HCT116 (cell line): Measurements from ENCODE around the gene EIPR1. TPM values are rescaled to one million over a fixed set of nuclear protein-coding genes. Genes with fewer than 3 reads are reported as not detected.

Source experiments
- ATAC-seq: fragments of 200-7000 bp; cut with Tn5 transposase; 2 replicates; pipeline ENCODE4 v1.9.1; 2020; ENCODE audit warnings: mild to moderate bottlenecking, moderate library complexity
- BruUV-seq: library from RNA; stranded (reverse); fragments of 400-500 nt; replicated peaks from 2 replicates; lab custom pipeline; 2021; lab: Mats Ljungman, UMichigan
- CTCF ChIA-PET: fragments of 300-600 bp; sonication (Branson Sonifier 250); formaldehyde crosslinking; loops from one replicate; lab custom pipeline; 2021; ENCODE audit warnings: antibody characterized with exemption; lab: Charles Lee
- POLR2A ChIA-PET: fragments of 300-600, 350-600 bp; sonication (Branson Sonifier 250); formaldehyde crosslinking; loops from one replicate; lab custom pipeline; 2021; ENCODE audit warnings: antibody characterized with exemption; lab: Charles Lee
- RAD21 ChIA-PET, 2 experiments: fragments of 300-600 bp; sonication (Branson Sonifier 250); formaldehyde crosslinking; loops; one replicate each; lab custom pipeline; 2023; ENCODE audit warnings: low total read pairs in 2 of 2; ENCODE audit not compliant: uncharacterized antibody in 2 of 2, unreplicated experiment in 2 of 2, low non-redundant PET in 1 of 2; lab: Charles Lee
- DNase-seq: peaks from one replicate; pipeline ENCODE4 v3.0.0-alpha.2; 2010; ENCODE audit warnings: low read depth, low spot score
- H2AFZ ChIP-seq: fragments of 200-600 bp; shearing (Covaris generic), sonication (generic); 2 replicates; pipeline ENCODE4 v1.6.1; 2017; ENCODE audit warnings: low read depth, mixed run types, mixed read lengths, antibody characterized with exemption, low read length; ENCODE audit not compliant: poor library complexity, severe bottlenecking
- H3K27ac ChIP-seq: 2 replicates; pipeline ENCODE4 v1.5.1; 2012; ENCODE audit warnings: low read depth, low read length
- H3K27me3 ChIP-seq: fragments of 200-600 bp; sonication (generic); 2 replicates; pipeline ENCODE4 v1.6.1; 2016; ENCODE audit warnings: mixed run types, low read length, mixed read lengths; ENCODE audit not compliant: insufficient read depth
- H3K36me3 ChIP-seq, 2 experiments: fragments of 200-500 bp in 1 of 2; fragments of 200-600 bp in 1 of 2; sonication (Bioruptor generic) in 1 of 2; sonication (generic) in 1 of 2; 2 replicates each; pipeline versions ENCODE4 v1.5.1 to v1.6.1; 2014 to 2016; ENCODE audit warnings: low read length in 2 of 2, inconsistent platforms in 1 of 2, mixed read lengths in 1 of 2, mixed run types in 1 of 2; ENCODE audit not compliant: insufficient read depth in 2 of 2, control insufficient read depth in 1 of 2
- H3K4me1 ChIP-seq, 2 experiments: fragments of 200-600 bp in 1 of 2; sonication (generic) in 1 of 2; 2 replicates each; pipeline versions ENCODE4 v1.5.1 to v1.6.1; 2012 to 2017; ENCODE audit warnings: low read length in 2 of 2, inconsistent platforms in 1 of 2, mild to moderate bottlenecking in 1 of 2, mixed read lengths in 1 of 2, mixed run types in 1 of 2, moderate library complexity in 1 of 2; ENCODE audit not compliant: insufficient read depth in 2 of 2, control insufficient read depth in 1 of 2
- H3K4me2 ChIP-seq: fragments of 200-600 bp; sonication (generic); 2 replicates; pipeline ENCODE4 v1.6.1; 2017; ENCODE audit warnings: mixed run types, low read length, mixed read lengths
- H3K4me3 ChIP-seq, 2 experiments: fragments of 200-600 bp in 1 of 2; sonication (generic) in 1 of 2; replicated peaks in 1 of 2; 2 replicates each; pipeline ENCODE4 v1.5.1; 2011 to 2016; ENCODE audit warnings: low read length in 2 of 2, control low read depth in 1 of 2, low read depth in 1 of 2, mild to moderate bottlenecking in 1 of 2, mixed read lengths in 1 of 2, mixed run types in 1 of 2
- H3K79me2 ChIP-seq: fragments of 200-600 bp; sonication (generic); 2 replicates; pipeline ENCODE4 v1.6.1; 2017; ENCODE audit warnings: mild to moderate bottlenecking, mixed run types, low read length, moderate library complexity, mixed read lengths; ENCODE audit not compliant: insufficient read depth
- H3K9ac ChIP-seq: fragments of 200-600 bp; sonication (generic); 2 replicates; pipeline ENCODE4 v1.6.1; 2016; ENCODE audit warnings: low read length, mixed read lengths
- H3K9me2 ChIP-seq: fragments of 200-600 bp; sonication (generic), shearing (Covaris generic); 2 replicates; pipeline ENCODE4 v1.6.1; 2017; ENCODE audit warnings: mixed run types, mild to moderate bottlenecking, moderate library complexity; ENCODE audit not compliant: insufficient read depth
- H3K9me3 ChIP-seq, 2 experiments: fragments of 200-500 bp in 1 of 2; fragments of 200-600 bp in 1 of 2; sonication (Bioruptor generic) in 1 of 2; sonication (generic) in 1 of 2; 2 replicates each; pipeline ENCODE4 v1.6.1; 2014 to 2017; ENCODE audit warnings: low read length in 2 of 2, mixed read lengths in 2 of 2, inconsistent platforms in 1 of 2, low read depth in 1 of 2, mild to moderate bottlenecking in 1 of 2, mixed run types in 1 of 2, moderate library complexity in 1 of 2; ENCODE audit not compliant: control insufficient read depth in 1 of 2, insufficient read depth in 1 of 2
- H4K20me1 ChIP-seq: fragments of 200-600 bp; sonication (generic), shearing (Covaris generic); 2 replicates; pipeline ENCODE4 v1.6.1; 2017; ENCODE audit warnings: mixed run types, mild to moderate bottlenecking, moderate library complexity; ENCODE audit not compliant: insufficient read depth
- CBX3 ChIP-seq: IDR thresholded peaks from 2 replicates; pipeline ENCODE4 v1.6.1; 2012; ENCODE audit warnings: low read depth
- EGR1 ChIP-seq: IDR thresholded peaks from 2 replicates; pipeline ENCODE4 v1.6.1; 2012; ENCODE audit warnings: low read depth
- EZH2 ChIP-seq: fragments of 200-600 bp; sonication (generic); IDR thresholded peaks from 2 replicates; pipeline ENCODE4 v1.6.1; 2017; ENCODE audit warnings: antibody characterized with exemption, mixed run types
- EZH2phosphoT487 ChIP-seq: fragments of 200-600 bp; IDR thresholded peaks from 2 replicates; pipeline ENCODE4 v1.6.1; 2018; ENCODE audit warnings: antibody characterized with exemption, borderline replicate concordance
- JUND ChIP-seq: IDR thresholded peaks from 2 replicates; pipeline ENCODE4 v1.6.1; 2012
- POLR2AphosphoS5 ChIP-seq: IDR thresholded peaks from 2 replicates; pipeline ENCODE4 v1.6.1; 2011; ENCODE audit warnings: mild to moderate bottlenecking, low read depth, low read length, moderate library complexity
- SIN3A ChIP-seq: IDR thresholded peaks from 2 replicates; pipeline ENCODE4 v1.6.1; 2012; ENCODE audit warnings: low read depth
- SP1 ChIP-seq: IDR thresholded peaks from 2 replicates; pipeline ENCODE4 v1.6.1; 2012; ENCODE audit warnings: low read depth
- SRF ChIP-seq: IDR thresholded peaks from 2 replicates; pipeline ENCODE4 v1.6.1; 2012; ENCODE audit warnings: low read depth
- ZFX ChIP-seq: fragments of 450-650 bp; IDR thresholded peaks from 2 replicates; pipeline ENCODE4 v1.6.1; 2017
- intact Hi-C: fragments of 100-400 bp; cut with micrococcal nuclease; formaldehyde crosslinking; loops from 2 replicates; pipeline ENCODE4 v1.10.0; 2022
- total RNA-seq: library from RNA; stranded (reverse); gene quantifications from one replicate; pipeline ENCODE4 v1.2.1, GENCODE V29; 2021; ENCODE audit not compliant: unreplicated experiment
- TF ChIP-seq, protein P1 (sequence below): IDR thresholded peaks from 2 replicates; pipeline ENCODE4 v1.6.1; 2012
- TF ChIP-seq, protein P2 (sequence below): IDR thresholded peaks from 2 replicates; pipeline ENCODE4 v1.6.1; 2011; ENCODE audit warnings: mild to moderate bottlenecking, low read length, moderate library complexity; ENCODE audit not compliant: insufficient replicate concordance; ENCODE audit errors: extremely low read depth
- TF ChIP-seq, protein P3 (sequence below): IDR thresholded peaks from 2 replicates; pipeline ENCODE4 v1.6.1; 2012; ENCODE audit warnings: low read depth

The EIPR1 gene
- total RNA-seq, 1 experiment from 2014 or later, result 36.9 TPM

DNA sequence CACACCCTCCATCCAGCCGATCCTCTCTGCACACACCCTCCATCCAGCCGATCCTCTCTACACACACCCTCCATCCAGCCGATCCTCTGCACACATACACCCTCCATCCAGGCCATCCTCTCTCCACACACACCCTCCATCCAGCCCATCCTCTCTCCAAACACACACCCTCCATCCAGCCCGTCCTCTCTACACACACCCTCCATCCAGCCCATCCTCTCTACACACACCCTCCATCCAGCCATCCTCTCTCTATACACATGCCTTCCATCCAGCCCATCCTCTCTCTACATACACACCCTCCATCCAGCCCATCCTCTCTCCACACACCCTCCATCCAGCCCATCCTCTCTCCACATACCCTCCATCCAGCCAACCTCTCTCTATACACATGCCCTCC, 83.1 kb downstream of the EIPR1 start:
- Histone ChIP-seq H3K9me3 (no peaks in the 10 kb centered on the region), H3K4me3 (no peak overlapping the region), H3K4me2 (no peak overlapping the region), H3K27me3 (no peaks in the 10 kb centered on the region), H3K4me1 (no peaks in the 10 kb centered on the region), H3K9me2 (no peaks in the 10 kb centered on the region), H3K36me3 (no peaks in the 10 kb centered on the region), H3K27ac (no peak overlapping the region), H3K79me2 (peaks cover 6% of the 10 kb centered on the region; the same call in 1 of the 2 replicates), H2AFZ (no peak overlapping the region), H4K20me1 (no peaks in the 10 kb centered on the region), H3K9ac (no peak overlapping the region)
- RAD21 ChIA-PET, result no interaction called here
- no peak for ATAC-seq
- intact Hi-C loops, result no loop called here
- CTCF ChIA-PET, result no interaction called here
- TF ChIP-seq EZH2phosphoT487 (no peak), EZH2 (no peak), EGR1 (no peak), CBX3 (no peak), SRF (no peak), SP1 (no peak), JUND (no peak), SIN3A (no peak), POLR2AphosphoS5 (no peak), ZFX (no peak)
- TF ChIP-seq, protein P1, sequence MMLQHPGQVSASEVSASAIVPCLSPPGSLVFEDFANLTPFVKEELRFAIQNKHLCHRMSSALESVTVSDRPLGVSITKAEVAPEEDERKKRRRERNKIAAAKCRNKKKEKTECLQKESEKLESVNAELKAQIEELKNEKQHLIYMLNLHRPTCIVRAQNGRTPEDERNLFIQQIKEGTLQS, result no peak
- TF ChIP-seq, protein P2, sequence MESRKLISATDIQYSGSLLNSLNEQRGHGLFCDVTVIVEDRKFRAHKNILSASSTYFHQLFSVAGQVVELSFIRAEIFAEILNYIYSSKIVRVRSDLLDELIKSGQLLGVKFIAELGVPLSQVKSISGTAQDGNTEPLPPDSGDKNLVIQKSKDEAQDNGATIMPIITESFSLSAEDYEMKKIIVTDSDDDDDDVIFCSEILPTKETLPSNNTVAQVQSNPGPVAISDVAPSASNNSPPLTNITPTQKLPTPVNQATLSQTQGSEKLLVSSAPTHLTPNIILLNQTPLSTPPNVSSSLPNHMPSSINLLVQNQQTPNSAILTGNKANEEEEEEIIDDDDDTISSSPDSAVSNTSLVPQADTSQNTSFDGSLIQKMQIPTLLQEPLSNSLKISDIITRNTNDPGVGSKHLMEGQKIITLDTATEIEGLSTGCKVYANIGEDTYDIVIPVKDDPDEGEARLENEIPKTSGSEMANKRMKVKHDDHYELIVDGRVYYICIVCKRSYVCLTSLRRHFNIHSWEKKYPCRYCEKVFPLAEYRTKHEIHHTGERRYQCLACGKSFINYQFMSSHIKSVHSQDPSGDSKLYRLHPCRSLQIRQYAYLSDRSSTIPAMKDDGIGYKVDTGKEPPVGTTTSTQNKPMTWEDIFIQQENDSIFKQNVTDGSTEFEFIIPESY, result no peak
- TF ChIP-seq, protein P3, sequence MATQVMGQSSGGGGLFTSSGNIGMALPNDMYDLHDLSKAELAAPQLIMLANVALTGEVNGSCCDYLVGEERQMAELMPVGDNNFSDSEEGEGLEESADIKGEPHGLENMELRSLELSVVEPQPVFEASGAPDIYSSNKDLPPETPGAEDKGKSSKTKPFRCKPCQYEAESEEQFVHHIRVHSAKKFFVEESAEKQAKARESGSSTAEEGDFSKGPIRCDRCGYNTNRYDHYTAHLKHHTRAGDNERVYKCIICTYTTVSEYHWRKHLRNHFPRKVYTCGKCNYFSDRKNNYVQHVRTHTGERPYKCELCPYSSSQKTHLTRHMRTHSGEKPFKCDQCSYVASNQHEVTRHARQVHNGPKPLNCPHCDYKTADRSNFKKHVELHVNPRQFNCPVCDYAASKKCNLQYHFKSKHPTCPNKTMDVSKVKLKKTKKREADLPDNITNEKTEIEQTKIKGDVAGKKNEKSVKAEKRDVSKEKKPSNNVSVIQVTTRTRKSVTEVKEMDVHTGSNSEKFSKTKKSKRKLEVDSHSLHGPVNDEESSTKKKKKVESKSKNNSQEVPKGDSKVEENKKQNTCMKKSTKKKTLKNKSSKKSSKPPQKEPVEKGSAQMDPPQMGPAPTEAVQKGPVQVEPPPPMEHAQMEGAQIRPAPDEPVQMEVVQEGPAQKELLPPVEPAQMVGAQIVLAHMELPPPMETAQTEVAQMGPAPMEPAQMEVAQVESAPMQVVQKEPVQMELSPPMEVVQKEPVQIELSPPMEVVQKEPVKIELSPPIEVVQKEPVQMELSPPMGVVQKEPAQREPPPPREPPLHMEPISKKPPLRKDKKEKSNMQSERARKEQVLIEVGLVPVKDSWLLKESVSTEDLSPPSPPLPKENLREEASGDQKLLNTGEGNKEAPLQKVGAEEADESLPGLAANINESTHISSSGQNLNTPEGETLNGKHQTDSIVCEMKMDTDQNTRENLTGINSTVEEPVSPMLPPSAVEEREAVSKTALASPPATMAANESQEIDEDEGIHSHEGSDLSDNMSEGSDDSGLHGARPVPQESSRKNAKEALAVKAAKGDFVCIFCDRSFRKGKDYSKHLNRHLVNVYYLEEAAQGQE, result no peak
- no peak for DNase-seq
- POLR2A ChIA-PET, result no interaction called here
- BruUV-seq, result no TSS peak
